Kidney capillary endothelial cell (primary cell): ENCODE results near the gene ASB10.

Experiments
- DNase-seq: peaks from one replicate; pipeline ENCODE4 v3.0.0-alpha.2; 2018; ENCODE audit warnings: low spot score

Gene ASB10

DNA sequence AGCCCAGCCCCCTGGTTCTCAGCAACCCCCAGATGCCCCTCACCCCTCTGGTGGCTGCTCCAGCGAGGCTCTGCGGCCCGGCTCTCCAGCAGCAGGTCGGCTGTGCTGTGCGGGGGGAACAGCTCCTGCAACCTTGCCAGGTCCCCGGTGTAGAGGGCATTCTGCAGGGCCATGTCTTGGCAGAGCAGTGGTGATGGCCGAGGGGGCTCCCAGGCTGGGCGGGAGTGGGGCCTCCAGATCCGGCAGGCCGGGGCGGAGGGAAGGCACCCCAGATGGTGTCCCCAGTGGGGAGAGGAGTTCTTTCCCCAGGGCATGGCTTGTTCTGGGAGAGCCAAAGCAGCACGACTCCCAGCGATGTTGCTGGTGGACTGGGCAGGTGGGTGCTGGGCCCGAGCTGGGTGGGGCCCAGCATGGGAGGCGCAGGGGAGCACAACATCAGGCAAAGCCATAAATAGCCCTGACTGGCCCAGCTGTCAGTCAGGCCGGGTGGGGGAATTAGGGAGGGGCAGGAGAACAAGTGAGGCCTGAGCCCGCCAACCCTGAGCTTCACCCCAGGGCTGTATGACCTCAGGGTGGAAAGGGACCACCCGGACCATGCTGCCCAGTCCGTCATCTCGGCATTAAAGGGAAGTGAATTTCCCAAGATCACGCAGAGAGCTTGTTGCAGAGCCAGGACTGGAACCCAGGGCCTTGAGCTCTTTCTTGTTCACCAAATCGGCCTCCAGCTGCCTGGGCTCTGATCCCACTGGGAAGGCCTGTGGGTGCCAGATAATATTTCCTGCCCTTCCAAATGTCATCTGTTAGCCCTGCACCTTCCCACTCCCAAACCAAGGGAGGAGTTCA is 580 bp upstream of the ASB10 start:
- no peak for DNase-seq

DNA sequence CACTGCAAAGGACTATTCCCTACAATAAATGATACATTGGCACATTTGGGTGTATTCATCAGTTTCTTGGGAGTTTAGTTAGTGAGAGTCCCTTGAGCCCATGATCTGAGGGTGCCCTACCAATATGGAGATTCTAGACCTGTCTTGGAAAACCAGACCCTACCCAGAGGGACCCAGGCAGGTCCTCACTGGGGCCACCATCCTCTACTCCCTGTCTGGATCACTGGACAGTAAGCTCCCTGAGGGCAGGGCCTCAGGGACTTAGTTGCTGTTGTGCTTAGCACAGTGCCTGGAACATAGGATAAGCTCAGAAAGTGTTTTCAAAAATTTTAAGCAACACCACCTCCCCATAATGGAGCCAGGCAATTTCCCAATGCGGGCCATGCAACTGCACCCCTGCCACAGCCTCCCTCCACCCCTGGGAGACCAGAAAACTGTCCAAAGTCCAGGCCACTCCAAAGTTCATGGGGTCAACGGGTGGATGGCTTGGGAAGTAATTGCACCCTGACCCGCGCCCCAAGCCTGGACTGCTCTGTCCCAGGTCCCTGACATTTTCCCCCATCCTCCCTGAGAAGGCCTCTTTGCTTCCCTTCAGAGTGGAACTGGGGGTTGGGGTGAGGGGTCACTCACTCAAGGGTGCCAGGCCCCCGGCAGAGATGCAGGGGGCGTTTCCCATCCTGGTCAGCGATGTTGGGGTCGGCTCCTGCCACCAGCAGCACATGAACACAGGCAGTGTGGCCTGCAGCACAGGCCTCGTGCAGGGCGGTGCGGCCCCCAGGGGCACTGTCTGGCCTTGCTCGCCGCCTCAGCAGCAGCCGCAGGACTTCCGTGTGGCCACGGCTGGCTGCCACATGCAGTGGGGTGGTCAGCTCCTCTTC is 1.0 kb downstream of the ASB10 start:
- no peak for DNase-seq

DNA sequence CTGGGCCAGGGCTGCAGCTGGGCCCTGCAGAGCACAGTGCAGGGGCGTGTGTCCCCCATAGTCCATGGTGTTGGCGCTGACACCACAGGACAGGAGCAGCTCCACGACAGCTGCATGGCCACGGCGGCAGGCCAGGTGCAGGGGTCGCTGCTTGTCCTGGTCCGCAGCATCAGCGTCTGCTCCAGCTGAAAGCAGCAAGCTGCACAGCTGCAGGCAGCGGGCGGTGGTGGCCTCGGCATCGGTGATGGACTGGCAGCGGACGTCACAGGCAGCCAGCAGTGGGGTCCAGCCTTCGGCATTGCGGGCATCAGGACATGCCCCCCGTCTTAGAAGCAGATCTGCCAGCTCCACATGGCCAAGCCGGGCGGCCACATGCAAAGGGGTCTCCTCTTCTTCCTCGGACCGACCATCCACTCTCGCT is 6.0 kb downstream of the ASB10 start:
- no peak for DNase-seq

DNA sequence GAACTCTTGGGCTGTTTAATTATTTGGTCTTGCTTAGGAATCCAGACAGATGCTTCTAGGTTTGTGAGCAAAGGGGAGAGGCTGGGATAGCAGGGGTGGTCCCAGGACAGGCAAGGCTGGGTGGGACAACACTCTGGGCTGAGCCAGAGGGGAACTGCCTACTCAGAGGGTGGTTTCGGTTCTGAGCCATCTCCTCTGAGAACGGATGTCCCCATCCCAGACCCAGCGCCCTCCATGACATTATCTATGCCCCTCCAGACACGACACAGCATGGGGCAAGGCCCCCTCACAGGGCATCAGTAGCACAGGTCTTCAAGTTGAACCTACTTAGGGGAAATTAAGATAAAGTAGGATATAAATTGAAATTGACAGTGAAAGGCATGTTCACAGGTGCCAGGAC is 7.1 kb downstream of the ASB10 start:
- no peak for DNase-seq

DNA sequence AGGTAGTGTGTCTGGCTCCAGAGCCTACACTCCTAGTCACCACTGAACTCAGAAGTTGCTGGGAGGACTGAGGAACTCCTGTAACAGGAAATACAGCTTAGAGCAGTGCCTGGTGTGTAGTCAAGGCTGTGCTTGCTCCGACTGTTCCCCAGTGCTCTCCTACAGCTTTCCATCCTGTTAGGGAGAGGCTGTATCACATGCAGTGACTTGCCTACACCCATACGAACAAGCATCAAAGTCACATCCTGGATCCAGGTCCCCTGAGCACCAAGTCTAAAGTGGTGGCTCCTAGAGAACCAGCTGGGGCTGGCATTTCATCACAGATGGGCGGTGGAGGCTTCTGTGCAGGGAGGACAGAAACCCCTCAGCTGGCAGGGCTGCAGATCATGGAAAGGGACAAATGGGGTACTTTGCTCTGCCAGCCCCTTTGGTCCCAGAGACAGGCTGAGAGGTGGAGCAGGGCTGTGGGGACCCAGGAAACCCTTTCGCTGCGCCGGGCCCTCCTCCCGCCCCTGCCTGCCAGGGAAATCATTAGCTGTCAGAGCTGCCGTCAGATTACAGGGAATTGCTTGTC is 7.7 kb downstream of the ASB10 start:
- no peak for DNase-seq

DNA sequence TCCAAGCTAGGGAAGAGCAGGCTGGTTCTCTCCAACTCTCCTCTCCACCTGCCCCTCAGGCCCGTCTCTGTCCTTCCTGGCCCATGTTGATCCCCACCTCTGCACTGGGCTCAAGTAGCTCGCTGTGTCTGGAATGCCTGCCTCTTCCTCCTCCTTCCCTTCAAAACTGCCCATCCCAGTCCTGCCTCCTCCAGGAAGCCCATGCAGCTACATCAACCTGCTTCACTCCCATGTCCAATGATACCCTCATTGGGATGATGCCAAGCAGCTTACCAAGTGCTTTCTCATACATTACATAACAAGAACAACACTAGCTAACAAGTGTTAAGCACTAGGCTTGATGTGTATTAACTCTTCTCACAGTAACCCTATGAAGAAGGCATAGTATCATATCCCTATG is 8.2 kb downstream of the ASB10 start:
- DNase-seq: no peak

DNA sequence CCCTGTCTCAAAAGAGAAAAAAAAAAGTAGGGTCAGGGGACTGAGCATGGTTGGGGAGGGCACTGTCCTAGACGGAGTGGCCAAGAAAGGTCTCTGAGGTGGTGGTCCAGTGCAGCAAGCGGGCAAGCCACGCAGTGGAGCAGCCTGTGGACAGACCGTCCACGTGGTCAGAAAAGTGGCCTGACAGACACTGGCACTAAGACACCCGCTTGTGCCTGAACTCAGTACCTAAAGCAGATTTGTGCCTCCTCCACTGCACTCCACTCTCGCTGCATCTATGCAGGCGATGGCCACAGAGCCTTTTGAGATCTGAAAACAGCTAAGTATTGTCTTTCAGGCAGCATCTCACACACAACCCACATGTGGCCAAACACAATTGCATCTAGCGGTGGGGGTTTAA is 8.8 kb downstream of the ASB10 start:
- no peak for DNase-seq

DNA sequence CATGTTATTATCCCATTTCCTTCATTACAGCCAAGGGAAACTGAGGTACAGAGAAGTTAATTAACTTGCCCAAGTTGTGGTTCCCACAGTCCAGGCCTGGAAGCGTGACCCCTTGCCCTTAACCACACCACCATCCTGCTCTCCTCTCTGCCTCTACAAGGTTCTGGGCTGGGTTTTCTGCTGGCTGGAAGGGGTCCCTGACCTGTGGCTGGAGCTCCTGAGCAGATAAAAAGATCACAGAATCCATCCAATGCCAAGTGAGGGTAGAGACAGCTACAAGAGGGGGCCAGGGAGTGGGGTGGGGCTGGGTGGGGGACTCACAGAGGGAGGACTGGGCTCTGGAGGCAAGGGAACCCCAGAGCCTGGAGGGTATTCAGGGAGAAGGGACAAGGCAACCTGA is 9.7 kb downstream of the ASB10 start:
- no peak for DNase-seq

DNA sequence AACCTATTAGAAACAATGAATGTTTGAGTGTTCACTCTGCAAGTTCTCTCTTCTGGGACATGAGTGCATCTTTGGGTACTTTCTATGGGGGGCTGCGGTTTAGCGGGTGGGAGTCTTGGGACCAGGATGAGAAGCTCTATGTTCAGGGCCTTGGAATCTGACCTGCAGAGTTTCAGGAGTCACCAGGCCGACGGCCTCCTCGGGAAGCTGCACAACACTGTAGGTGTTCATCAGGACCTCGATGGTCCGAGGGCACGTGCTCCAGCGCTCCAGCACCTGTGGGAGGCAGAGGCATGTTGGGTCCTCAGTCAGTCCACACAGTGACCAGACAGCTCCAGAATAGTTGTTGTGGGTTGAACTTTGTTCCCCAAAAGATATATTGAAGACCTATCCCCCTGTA is 10.6 kb downstream of the ASB10 start:
- no peak for DNase-seq

DNA sequence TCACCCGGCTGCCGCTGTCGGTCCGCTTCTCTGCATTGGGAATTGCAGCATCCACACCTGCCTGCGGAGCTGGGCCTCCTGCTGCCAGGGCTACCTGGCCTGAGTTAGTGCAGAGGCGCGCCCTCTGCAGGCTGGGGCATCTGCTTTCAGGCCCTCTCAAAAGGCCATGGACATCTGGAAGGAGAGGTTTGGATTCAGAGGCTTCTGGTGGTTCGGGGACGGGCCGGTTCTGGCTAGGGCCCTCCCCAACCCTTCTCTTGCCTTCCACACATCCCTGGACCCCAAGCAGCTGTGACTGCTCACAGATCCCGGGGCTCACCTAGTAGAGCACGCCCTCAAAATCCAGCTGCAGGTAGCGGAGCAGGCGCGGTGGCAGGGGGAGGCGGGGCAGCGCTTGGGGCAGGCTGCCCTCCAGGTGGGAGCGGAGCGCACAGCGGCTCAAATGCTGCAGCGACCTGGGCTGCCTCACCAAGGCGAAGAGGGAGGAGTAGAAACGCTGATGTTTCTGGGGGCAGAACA is 11.2 kb downstream of the ASB10 start:
- DNase-seq: no peak

DNA sequence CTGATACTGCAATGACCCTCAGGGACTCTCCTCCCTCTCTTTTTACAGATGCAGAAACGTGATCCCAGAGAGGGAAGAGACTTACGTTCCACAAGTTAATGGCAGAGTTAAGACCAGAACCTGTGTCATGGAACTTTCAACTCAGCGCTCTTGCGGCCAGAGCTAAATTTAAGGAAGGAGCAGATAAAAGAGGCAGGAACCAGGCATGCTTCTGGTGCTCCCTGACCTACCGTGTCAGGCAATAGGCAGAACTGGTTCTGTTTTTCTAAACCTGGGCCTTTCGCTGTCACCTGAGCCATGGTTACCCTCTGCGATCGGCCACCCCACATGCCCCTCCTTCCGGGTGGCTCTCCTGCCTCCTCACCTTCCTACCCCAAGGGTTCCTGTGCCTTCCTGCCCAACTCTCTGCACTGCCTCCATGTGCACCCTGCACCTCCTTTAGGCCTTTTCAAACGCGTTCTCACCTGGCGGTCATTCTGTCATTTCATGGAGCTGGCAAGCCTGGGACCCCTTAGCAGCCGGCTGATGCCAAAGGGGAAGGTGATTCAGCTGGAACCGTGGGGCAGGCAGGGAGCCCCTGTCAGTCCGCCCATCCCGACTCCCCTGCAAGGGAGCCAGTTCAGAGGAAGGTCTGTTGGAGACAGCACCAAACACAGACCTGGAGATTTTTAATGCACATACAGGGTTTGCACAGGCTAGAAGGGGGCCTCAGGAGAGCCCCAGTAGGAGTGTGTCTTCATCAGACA is 11.8 kb downstream of the ASB10 start:
- DNase-seq: no peak

DNA sequence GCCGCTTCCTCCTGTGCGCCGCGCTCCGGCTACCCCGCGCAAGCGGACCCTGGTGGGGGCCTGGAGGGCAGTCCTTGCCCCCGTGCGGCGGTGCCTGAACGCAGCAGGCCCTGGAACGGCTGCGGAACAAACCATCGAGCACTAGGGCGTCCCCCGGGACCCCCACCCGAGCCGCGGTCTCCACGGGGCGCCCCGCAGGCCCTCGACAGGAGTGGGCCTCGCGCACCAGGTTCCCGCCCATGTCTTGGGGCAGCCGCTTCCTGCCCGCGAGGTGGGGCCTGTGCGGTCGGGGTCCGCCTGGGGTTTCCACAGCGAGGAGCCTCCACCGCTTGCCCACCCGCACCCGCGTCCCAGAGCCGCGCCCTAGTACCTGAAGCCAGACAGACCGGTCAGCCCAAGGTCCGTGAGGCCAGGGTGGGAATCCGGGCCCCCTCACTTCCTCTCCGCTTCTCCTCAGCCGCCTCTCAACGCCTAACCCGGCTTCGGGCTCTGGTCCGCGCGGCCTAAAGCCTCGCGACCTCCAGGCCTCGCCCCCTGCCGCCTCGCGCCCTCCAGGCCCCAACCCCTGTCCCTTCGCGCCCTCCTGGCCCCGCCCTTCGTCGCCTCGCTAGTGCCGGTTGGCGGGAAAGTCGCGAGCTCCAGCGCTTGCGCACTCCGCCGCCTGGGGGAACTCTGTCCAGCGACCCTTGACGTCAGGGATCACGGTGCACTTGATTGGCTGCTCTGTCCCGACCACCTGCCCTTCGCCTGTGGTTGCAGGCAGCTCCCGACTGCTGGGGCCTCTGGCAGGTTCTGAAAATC is 12.6 kb downstream of the ASB10 start:
- DNase-seq: no peak

DNA sequence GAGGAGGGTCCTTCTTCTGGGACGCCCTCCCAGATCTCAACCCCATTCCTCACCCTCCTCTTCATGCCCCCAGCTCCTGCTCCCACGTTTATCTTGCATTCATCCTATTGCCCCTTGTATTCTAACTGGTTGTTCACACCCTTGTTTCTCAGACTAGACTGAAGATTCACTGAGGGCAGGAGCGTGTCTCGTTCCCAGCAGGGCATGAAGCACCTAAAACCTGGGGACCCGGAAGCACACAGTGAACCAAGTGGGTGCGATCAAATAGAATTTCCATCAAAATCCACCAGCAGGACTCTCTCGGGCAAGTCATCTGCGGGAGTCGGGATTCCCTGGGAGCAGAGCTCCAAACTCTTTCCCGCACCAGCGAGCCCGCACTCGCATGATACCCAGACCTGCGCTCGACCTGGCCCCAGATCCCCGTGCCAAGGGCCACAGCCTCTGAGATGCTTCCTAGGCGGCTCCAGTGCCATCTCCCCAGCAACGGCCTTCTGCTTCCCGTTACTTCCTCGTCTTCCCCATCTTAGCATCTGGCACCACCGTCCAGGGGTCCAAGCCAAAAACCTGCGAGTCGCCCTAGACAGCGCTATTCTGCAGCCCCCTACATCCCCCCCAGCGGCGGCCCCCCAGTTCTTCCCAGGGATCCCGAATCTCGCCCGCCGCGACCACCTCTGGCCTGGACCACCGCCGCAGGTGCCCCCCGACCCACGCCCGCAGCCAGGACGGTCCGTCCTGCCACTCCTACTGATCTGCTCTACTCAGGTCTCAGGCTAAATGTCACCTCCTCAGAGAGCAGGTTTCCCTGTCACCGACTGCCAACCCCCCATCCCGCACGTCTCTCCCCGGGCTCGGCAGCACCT is 13.4 kb downstream of the ASB10 start:
- no peak for DNase-seq

DNA sequence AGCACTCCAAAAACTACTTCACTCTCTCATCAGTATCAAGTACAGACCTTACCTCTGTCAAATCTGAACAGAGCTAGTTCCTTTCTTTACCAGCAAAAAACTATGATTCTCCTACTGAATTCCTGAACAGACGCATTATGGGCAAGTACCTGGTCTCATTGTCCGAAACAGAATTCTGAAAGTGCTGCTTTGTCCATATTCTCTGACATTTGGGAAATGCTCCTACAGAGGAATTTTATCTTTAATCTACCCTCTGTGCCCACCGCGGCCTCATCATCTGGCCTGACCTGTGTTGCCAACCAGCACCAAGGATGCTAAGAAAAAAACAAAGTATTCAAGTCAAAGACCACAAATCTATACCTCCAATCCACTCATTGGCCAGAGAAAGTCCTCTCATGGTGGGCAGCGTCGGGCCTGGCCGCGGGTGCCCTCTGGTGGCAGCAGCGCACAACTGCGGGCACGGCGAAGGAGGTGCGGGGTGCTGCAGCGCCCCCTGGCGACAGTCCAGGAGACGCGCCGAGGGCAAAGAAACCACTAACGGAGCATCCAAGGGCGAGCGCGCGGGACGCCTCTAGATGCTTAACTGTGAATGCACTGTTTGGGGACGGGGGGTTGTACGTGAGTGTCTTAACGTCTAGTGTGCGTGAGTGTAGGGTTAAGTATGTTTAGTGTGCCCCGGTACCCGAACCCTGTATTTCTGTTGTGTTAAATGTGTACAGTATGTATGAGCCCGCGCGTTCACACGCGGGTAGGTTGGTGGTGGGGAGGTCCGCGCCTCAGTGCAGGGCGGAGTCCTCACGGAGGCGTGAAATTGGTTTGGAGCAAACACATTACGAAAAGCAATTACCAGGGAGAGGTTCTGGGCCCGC is 14.5 kb downstream of the ASB10 start:
- DNase-seq: peak; percentile 77

DNA sequence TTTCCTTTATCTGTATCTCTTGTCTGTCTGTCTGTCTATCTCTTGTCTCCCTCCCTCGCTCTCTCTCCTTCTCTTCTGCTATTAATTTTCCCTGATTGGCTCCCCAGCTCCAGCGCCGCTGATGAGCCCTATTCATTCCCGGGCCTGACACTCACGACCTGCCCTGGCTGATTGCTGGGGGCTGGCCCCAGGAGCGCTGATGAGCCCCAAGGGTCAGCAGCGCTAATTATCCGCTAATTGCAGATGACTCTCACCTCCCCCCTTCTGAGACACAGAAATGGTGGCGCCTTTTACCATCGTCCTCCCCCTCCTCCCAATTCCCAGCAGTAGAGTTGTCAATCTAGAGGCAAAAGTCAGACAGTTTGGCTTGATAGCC is 18.3 kb downstream of the ASB10 start:
- no peak for DNase-seq

DNA sequence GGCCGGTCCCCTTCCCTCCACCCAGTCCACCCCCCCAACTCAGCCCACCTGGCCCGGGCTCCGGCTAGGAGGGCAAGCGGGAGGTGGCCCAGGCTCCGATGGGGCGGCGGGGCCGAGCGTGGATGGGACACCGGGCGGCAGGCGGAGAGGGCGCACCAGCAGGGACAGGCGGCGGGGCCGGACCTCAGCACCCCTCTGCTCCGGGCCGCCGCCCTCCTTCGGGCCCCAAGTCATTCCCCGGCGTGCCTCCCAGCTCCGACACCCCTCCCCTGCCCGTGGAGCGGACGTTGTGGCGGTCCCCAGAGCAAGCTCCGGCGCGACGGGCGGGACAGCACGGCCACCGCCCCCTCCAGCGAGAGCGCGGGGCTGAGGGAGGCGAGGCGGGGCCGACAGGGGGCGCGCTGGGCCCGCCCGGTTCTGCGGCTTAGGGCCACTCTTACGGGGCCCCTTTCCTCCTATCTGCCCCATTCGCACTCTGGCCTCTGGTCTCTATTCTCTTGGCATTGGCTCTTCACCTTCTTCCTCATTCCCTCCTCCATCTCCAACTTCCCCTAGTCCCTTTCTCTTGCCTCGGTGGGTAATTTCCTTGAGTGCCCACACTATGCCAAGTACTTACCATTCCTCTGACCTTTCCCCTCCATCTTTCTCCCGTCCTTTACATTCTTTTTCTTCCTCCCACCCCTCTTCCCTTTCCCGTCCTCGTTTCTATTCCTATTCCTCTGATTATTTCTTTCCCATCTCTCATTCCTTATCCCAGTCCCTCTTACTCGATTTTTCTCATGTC is 18.9 kb downstream of the ASB10 start:
- DNase-seq: no peak

DNA sequence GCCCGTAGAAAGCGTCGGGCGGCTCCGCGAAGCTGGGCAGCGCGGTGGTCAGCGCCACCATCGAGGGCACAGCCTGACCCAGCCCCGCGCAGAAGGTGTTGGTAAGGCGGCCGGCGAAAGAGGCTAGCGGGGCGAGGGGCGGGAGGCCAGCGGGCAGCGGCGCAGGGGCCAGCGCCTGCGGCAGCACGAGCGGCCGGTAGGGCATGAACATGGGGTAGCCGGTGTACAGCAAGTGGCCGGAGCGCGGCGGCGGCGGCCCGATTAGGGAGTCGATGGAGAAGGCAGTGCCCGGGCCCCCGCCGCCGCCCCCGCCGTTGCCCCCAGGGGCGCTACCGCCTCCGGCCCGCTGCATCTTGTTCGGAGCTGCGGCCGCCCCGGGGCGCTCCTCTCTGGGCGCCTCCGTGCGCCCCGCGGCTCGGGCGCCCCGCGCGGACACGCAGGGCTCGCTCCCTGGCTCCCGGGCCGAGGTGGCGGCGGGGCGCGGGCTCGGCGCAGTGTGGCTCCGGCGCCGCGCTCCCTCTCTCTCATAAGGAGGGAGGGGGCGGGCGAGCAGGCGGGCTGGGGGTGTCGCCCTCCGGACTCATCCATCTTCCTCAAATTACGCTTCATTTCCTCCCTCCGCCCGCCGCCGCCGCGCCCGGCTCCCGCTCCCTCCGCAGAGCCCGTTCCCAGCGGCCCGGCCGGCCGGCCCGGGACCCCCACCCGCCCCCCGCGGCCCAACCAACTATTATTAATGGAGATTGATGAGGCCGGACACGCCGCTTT is 19.7 kb downstream of the ASB10 start, which contains the start of gene GBX1:
Gene GBX1 (minus strand): TSS at position 498 of the 765 bp plus-strand sequence. CDS start 146 bp downstream, at position 352.
- no peak for DNase-seq
